Cardiac muscle cell (in vitro differentiated cells and primary cell): ENCODE measurements around the gene CAMK2B. TPM values are rescaled to one million over a fixed set of nuclear protein-coding genes. Genes with fewer than 3 reads are reported as not detected.
A peak's percentile ranks its signal among the peaks of the same experiment; 100 is the strongest.

ENCODE experiments used
- DNase-seq, 2 donors: peaks; one replicate each; pipeline versions ENCODE4 v3.0.0 to v3.0.0-alpha.2; 2010 to 2017; ENCODE audit warnings: low read depth in 1 of 2, low spot score in 1 of 2
- H3K27ac ChIP-seq: fragments of 200-600 bp; sonication (generic); 2 replicates; pipeline ENCODE4 v1.5.1; 2016
- H3K27me3 ChIP-seq: fragments of 200-600 bp; sonication (generic); 2 replicates; pipeline ENCODE4 v1.6.0; 2016; ENCODE audit warnings: control low read depth
- H3K36me3 ChIP-seq: fragments of 200-600 bp; sonication (generic); 2 replicates; pipeline ENCODE4 v1.5.1; 2016; ENCODE audit warnings: control low read depth
- H3K4me1 ChIP-seq: fragments of 200-600 bp; sonication (generic); 2 replicates; pipeline ENCODE4 v1.8.1; 2017; ENCODE audit warnings: low read depth, mild to moderate bottlenecking, mixed run types
- H3K4me3 ChIP-seq: fragments of 200-600 bp; sonication (generic); 2 replicates; pipeline ENCODE4 v1.5.1; 2016; ENCODE audit warnings: mild to moderate bottlenecking
- H3K9me3 ChIP-seq: fragments of 200-600 bp; sonication (generic); 2 replicates; pipeline ENCODE4 v1.5.1; 2017; ENCODE audit warnings: low read depth, mild to moderate bottlenecking, control low read depth
- CTCF ChIP-seq: IDR thresholded peaks from 2 replicates; pipeline ENCODE4 v1.5.1; 2012; ENCODE audit warnings: low read depth, mild to moderate bottlenecking, low read length
- polyA plus RNA-seq: library from polyadenylated mRNA; unstranded; fragments of >200 nt; fragmentation: Nextera tagmentation; extraction: Ambion mirVana; gene quantifications from 2 replicates; pipeline ENCODE4 v1.2.1, GENCODE V29; 2016
- total RNA-seq: library from RNA; depleted of rRNA; stranded (reverse); fragments of >200 nt; gene quantifications from 2 replicates; pipeline ENCODE4 v1.2.3, GENCODE V29; 2016

Gene CAMK2B
- total and polyA plus RNA-seq, 2 experiments from 2014 or later, result 7.7 to 17.7 TPM

GRCh38 chr7:44279731-44280505 is 45.5 kb downstream of the CAMK2B start:
- TF ChIP-seq CTCF, result no peak
- Histone ChIP-seq H3K27me3 (no peaks in the 10 kb centered on the region), H3K27ac (no peak overlapping the region), H3K4me3 (no peak overlapping the region), H3K36me3 (no peaks in the 10 kb centered on the region), H3K4me1 (peaks cover 13% of the 10 kb centered on the region), H3K9me3 (no peaks in the 10 kb centered on the region)
- no peak for DNase-seq

DNA sequence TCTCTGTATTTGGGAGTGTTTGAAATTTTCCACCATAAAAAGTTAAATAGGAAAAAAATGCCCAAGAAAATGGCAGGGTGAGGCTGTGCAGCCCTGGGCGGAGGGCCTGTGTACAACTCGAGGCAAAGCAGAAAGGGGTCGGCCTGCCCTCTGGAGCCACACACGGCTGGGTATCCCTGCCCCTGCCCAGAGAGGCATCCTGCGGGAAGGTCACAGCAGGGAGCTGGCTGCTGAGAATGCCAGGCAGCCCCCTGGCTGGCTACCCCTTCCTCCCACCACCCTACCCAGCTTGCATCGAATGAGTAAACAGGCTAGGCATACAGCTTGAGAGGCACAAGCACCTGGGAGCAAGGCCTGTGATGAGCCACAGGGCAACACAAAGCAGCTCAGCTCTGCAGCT is 46.1 kb downstream of the CAMK2B start:
- no peak overlapping the region for H3K4me3 ChIP-seq
- no peaks in the 10 kb centered on the region for H3K36me3 ChIP-seq
- TF ChIP-seq CTCF, result no peak
- no peaks in the 10 kb centered on the region for H3K27me3 ChIP-seq
- DNase-seq, result no peak
- H3K4me1 ChIP-seq, result peaks cover 13% of the 10 kb centered on the region
- H3K27ac ChIP-seq, result no peak overlapping the region
- no peaks in the 10 kb centered on the region for H3K9me3 ChIP-seq

GRCh38 chr7:44278451-44279161 is 46.8 kb downstream of the CAMK2B start:
- Histone ChIP-seq H3K36me3 (no peaks in the 10 kb centered on the region), H3K27ac (no peak overlapping the region), H3K4me1 (peaks cover 13% of the 10 kb centered on the region), H3K27me3 (no peaks in the 10 kb centered on the region), H3K9me3 (no peaks in the 10 kb centered on the region), H3K4me3 (no peak overlapping the region)
- no peak for DNase-seq
- no peak for TF ChIP-seq CTCF

GRCh38 chr7:44277851-44278250 is 47.5 kb downstream of the CAMK2B start:
- H3K4me3 ChIP-seq, result no peak overlapping the region
- H3K9me3 ChIP-seq, result no peaks in the 10 kb centered on the region
- peak in 1 of 2 donors; percentile 87 for DNase-seq
- H3K36me3 ChIP-seq, result no peaks in the 10 kb centered on the region
- no peak for TF ChIP-seq CTCF
- no peaks in the 10 kb centered on the region for H3K27me3 ChIP-seq
- H3K27ac ChIP-seq, result no peak overlapping the region
- peaks cover 13% of the 10 kb centered on the region for H3K4me1 ChIP-seq

- DNase-seq, result no peak
- Histone ChIP-seq H3K27ac (no peak overlapping the region), H3K4me3 (no peak overlapping the region), H3K36me3 (no peaks in the 10 kb centered on the region), H3K27me3 (no peaks in the 10 kb centered on the region), H3K9me3 (no peaks in the 10 kb centered on the region), H3K4me1 (peaks cover 13% of the 10 kb centered on the region)
- no peak for TF ChIP-seq CTCF
Observed at GRCh38 chr7:44277391-44277790, 48.0 kb downstream of the CAMK2B start.
